ENCODE results near the gene TMEM245.
"Not testable (repeated sequence)": the region's sequence is repeated elsewhere in the genome, so short reads cannot be mapped to it uniquely, and the experiment has no call there.

Gene TMEM245

DNA sequence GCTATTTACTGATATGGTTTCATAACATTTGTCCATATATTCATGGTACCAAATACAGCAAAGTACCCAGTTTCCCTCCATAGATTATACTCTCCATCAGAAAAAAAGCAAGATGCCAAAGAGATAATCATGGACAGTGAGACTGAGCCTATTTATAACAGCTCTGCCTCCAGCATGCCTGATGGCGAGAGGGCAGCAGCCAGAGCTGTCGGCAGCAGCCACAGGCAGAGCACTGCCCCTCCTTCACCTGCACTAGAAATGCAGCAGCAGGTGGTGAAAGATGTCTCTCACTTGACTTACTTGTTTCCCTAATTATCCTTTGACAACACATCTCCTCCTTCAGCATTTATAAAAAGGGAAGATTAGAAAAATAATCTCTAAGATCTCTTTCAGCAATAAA is 138.9 kb downstream of the TMEM245 start:
- no peak for DNase-seq

DNA sequence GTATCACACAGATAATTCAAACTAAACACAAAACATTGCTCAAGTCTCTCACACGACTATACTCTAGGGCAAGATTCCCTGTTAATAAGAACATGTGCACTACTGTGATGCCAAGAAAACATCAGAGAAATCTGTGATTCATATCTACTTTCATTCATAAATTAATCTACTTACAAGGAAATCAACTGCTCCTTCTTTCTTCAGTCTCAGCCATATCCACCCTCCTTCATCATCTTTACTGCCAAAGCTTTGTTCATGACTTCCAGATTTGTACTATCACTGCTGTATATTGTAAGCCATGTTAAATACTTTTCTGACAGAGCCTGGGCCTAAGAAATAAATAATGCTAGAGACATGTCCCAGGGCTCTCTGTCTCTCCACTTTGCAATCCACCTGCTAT is 141.5 kb downstream of the TMEM245 start:
- DNase-seq = no peak

DNA sequence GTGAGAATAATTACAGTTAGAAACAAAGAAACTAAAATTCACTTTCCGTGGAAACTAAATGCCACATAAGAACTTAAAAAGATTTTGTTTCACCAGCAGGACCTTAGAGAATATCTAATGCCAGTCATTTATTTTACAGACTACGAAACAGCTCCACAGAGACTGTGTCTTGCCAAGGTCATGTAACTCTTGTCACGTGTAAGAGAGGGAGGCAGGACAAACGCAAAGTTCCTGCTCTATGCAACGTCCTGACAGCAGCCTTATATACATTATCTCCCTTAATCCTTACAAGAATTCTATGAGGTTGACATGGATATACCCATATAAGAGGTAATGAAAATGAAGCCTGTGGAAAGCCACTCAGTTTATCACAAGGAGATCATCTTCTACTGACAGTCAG is 145.9 kb downstream of the TMEM245 start:
- no peak for DNase-seq

DNA sequence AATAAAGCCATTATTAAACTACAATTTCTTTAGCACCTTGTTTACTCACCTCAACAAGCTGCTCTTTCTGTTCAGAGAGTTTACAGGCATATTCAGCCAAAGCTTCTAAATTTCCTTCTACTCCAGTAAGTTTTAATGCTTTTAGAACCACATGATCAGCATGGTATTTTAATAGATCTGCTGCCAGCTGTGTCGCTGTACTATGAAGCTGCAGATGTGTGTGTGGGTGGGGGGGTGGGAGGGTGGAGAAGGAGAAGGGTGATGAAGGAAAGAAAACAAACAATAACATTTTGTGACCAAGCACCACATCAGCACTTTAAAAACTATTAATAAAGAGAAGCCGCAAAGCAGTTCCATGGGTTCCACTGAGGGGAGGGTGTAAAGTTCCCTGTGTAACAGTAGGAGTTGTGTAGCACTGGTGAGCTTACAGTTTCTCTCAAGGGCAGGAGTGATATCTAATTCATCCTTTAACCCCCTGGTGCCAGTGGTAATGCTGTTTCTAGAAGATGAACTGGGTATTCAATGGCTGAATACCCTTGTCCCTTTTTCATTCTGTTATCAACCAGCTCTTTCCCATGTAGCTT is 147.0 kb downstream of the TMEM245 start:
- no peak for DNase-seq

DNA sequence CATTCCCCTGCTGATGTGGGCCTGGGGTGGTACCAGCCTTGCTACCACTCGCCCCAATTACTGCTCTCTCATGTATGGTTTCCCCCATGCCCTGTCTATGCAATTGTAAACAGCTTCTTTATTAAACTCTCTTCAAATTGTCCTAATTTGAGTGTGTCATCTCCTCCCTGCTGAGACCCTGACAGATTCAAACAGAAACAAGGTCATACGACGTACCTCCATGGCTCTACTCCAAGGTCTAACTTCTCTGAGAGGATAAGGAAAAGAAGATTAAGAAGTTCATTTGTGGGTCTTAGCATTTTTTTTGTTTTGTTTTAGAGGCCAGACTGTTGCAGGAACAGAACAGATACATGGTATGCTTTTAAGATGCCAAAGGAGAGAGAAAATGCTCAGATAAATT is 147.6 kb downstream of the TMEM245 start:
- no peak for DNase-seq

DNA sequence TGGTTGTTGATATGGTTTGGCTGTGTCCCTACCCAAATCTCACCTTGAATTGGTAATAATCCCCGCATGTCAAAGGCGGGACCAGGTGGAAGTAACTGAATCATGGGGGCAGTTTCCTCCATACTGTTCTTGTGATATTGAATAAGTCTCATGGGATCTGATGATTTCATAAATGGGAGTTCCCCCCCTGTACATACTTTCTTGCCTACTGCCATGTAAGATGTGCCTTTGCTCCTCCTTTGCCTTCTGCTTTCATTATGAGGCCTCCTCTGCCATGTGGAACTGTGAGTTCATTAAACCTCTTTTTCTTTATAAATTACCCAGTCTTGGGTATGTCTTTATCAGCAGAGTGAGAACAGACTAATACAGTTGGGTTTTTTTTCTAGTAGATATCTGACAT is 148.4 kb downstream of the TMEM245 start:
- DNase-seq = not testable (repeated sequence)

DNA sequence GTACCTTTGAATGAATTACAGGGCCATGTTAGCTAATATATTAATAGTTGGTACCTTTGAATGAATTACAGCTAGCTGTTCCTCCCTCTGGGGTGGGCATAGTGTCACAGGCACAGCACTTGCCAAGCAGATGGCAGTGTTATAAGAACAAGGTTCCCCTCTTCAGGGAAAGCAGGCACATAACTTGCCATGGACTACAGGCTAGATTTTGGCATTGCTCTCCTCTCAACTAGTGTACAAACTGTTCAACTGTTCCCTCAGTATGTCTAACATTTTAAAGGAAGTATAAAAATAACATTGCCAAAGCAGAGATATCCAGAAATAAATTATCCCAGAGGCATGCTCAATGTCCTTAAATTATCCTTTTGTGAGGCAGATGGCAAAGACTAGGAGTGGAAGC is 151.8 kb downstream of the TMEM245 start:
- DNase-seq = no peak
